ENCODE results near the gene PKP4.

GRCh38 chr2:158432117-158432516 is 24.6 kb upstream of the PKP4 start:
- no peak for TF ChIP-seq CTCF (IDR thresholded peaks at IDR 0.05)
- TF ChIP-seq EZH2 (IDR thresholded peaks at IDR 0.05; ENCODE audit: borderline replicate concordance, insufficient read depth, low read depth, low read length, poor library complexity, severe bottlenecking): no peak
